CD4-positive, alpha-beta memory T cell (primary cell): Measurements from ENCODE around the gene METTL26. TPM values are rescaled to one million over a fixed set of nuclear protein-coding genes. Genes with fewer than 3 reads are reported as not detected.

Experiments
- CTCF ChIA-PET: fragments of 350-600 bp; sonication (Branson Sonifier 250); formaldehyde crosslinking; loops from one replicate; lab custom pipeline; 2021; ENCODE audit warnings: inconsistent platforms; ENCODE audit not compliant: partially characterized antibody; lab: Charles Lee
- POLR2A ChIA-PET: fragments of 350-600 bp; sonication (Branson Sonifier 250); formaldehyde crosslinking; loops from one replicate; lab custom pipeline; 2021; ENCODE audit not compliant: partially characterized antibody; lab: Charles Lee
- DNase-seq, 5 donors: peaks; one replicate each; pipeline versions ENCODE4 v3.0.0 to v3.0.0-alpha.2; 2020 to 2022; ENCODE audit warnings: mixed read lengths in 1 of 5
- H3K27ac ChIP-seq: one replicate; pipeline ENCODE4 v1.7.0; 2013; ENCODE audit warnings: low read depth, low read length
- H3K27me3 ChIP-seq: 2 replicates; pipeline ENCODE4 v1.7.0; 2013; ENCODE audit warnings: mild to moderate bottlenecking, low read length, moderate library complexity; ENCODE audit not compliant: insufficient read depth
- H3K36me3 ChIP-seq: 2 replicates; pipeline ENCODE4 v1.7.0; 2013; ENCODE audit warnings: mild to moderate bottlenecking, low read length, moderate library complexity; ENCODE audit not compliant: insufficient read depth
- H3K4me1 ChIP-seq: 2 replicates; pipeline ENCODE4 v1.7.0; 2013; ENCODE audit warnings: mild to moderate bottlenecking, low read length, moderate library complexity; ENCODE audit not compliant: insufficient read depth
- H3K4me3 ChIP-seq, 2 donors: one replicate each; pipeline ENCODE4 v1.7.0; 2013; ENCODE audit warnings: low read length in 2 of 2, mild to moderate bottlenecking in 1 of 2
- H3K9me3 ChIP-seq, 2 donors: one replicate each; pipeline ENCODE4 v1.7.0; 2013; ENCODE audit warnings: low read length in 2 of 2, control low read depth in 1 of 2; ENCODE audit not compliant: control insufficient read depth in 1 of 2
- H3K27ac Mint-ChIP-seq, 7 donors: one replicate each; pipeline ENCODE4 v1.8.0; 2020 to 2021; ENCODE audit warnings: mixed read lengths in 7 of 7, mild to moderate bottlenecking in 6 of 7, inconsistent platforms in 3 of 7, moderate library complexity in 3 of 7
- H3K27me3 Mint-ChIP-seq, 2 donors: one replicate each; pipeline ENCODE4 v1.8.0; 2020 to 2021; ENCODE audit warnings: mixed read lengths in 2 of 2
- H3K36me3 Mint-ChIP-seq, 2 donors: one replicate each; pipeline ENCODE4 v1.8.0; 2020 to 2021; ENCODE audit warnings: mixed read lengths in 2 of 2, inconsistent platforms in 1 of 2, mild to moderate bottlenecking in 1 of 2
- H3K4me1 Mint-ChIP-seq, 4 donors: one replicate each; pipeline ENCODE4 v1.8.0; 2020 to 2021; ENCODE audit warnings: mixed read lengths in 4 of 4, mild to moderate bottlenecking in 1 of 4
- H3K4me3 Mint-ChIP-seq, 8 donors: one replicate each; pipeline ENCODE4 v1.8.0; 2020 to 2021; ENCODE audit warnings: mixed read lengths in 8 of 8, mild to moderate bottlenecking in 7 of 8, moderate library complexity in 6 of 8, inconsistent platforms in 3 of 8
- H3K9me3 Mint-ChIP-seq, 8 donors: one replicate each; pipeline ENCODE4 v1.8.0; 2020 to 2021; ENCODE audit warnings: mixed read lengths in 8 of 8, mild to moderate bottlenecking in 5 of 8, inconsistent platforms in 3 of 8, moderate library complexity in 1 of 8
- intact Hi-C: fragments of 100-400 bp; cut with micrococcal nuclease; formaldehyde crosslinking; loops from one replicate; pipeline ENCODE4 v1.15.1; 2023
- polyA plus RNA-seq, 2 donors: library from polyadenylated mRNA; unstranded; fragments of 300-500 nt; fragmentation: Illumina TruSeq; gene quantifications; one replicate each; pipeline ENCODE4 v1.2.3, GENCODE V29; 2021
- total RNA-seq, 2 experiments: library from RNA; stranded (reverse); gene quantifications; one replicate each; pipeline ENCODE4 v1.2.3, GENCODE V29; 2021

The METTL26 gene
- total and polyA plus RNA-seq, 4 experiments from 2014 or later = 68.4 to 106 (median 82.1) TPM

DNA sequence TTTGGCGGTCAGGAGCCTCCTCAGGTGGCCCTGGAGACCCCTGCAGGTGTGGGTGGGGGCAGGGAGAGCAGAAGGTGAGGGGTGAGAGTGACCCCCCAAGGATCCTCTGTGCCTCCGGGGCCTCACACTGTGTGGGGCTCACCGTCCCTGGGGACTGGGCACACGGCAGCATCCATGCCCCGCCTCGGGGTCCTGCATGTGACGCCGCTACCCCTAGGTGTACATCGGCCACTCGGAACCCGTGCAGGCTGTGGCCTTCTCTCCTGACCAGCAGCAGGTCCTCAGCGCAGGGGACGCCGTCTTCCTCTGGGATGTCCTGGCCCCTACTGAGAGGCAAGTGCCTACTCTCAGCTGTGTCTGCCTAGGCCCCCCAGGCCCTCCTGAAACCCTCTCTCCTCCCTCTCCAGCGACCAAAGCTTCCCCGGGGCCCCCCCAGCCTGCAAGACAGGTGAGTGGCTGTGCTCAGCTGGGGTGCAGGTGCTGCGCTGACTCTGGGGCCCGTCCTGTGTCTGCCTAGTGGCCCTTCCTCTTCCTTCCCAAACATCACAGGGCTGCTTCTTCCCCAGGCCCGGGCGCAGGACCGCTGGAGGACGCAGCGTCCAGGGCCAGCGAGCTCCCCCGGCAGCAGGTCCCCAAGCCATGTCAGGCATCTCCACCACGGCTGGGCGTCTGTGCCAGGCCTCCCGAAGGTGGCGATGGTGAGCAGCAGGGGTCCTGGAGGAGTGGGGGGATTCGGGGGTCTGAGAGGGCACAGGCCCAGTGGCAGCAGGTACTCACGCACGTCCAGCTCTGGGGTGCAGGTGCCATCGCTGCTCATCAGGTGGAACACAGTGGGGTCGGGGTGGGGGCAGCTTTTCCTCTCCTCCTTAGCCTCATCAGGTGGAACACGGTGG lies 22.8 kb upstream of the METTL26 start:
- DNase-seq = peak in 1 of 5 donors; percentile 34
- Histone ChIP-seq H3K4me3 (no peak overlapping the region), H3K4me1 (no peaks in the 10 kb centered on the region), H3K9me3 (no peaks in the 10 kb centered on the region), H3K27ac (no peak overlapping the region), H3K36me3 (no peaks in the 10 kb centered on the region), H3K27me3 (no peaks in the 10 kb centered on the region)
- no peaks in the 10 kb centered on the region for H3K27me3 Mint-ChIP-seq
- H3K27ac Mint-ChIP-seq = peak overlapping the region in 1 of 7 donors; percentile 23
- POLR2A ChIA-PET = interaction anchor here (1.1 to 3.2 kb wide), 3 partner anchors 9 to 21 kb away, joined by 3 to 12 read pairs (median 4); partner anchors contain the start of genes STUB1 and WDR90
- no peaks in the 10 kb centered on the region for H3K36me3 Mint-ChIP-seq
- CTCF ChIA-PET = no interaction called here
- H3K4me1 Mint-ChIP-seq = peaks cover 0 to 9% (median under 1%) of the 10 kb centered on the region in 4 donors
- no peak overlapping the region for H3K4me3 Mint-ChIP-seq
- no peaks in the 10 kb centered on the region for H3K9me3 Mint-ChIP-seq
- intact Hi-C loops = no loop called here

- Mint-ChIP-seq H3K36me3 (no peaks in the 10 kb centered on the region), H3K4me1 (peaks cover 0 to 9% (median under 1%) of the 10 kb centered on the region in 4 donors), H3K9me3 (no peaks in the 10 kb centered on the region), H3K4me3 (no peak overlapping the region), H3K27me3 (no peaks in the 10 kb centered on the region), H3K27ac (no peak overlapping the region)
- Histone ChIP-seq H3K27me3 (no peaks in the 10 kb centered on the region), H3K4me1 (no peaks in the 10 kb centered on the region), H3K27ac (no peak overlapping the region), H3K9me3 (no peaks in the 10 kb centered on the region), H3K4me3 (no peak overlapping the region), H3K36me3 (no peaks in the 10 kb centered on the region)
- intact Hi-C loops = no loop called here
- ChIA-PET CTCF (no interaction called here), POLR2A (interaction anchor here (1.3 kb wide), 1 partner anchor 10 kb away, joined by 5 read pairs; the partner anchor contains the start of gene RHOT2)
- DNase-seq = no peak
Observed at GRCh38 chr16:657487-657886, 21.4 kb upstream of the METTL26 start.

DNA sequence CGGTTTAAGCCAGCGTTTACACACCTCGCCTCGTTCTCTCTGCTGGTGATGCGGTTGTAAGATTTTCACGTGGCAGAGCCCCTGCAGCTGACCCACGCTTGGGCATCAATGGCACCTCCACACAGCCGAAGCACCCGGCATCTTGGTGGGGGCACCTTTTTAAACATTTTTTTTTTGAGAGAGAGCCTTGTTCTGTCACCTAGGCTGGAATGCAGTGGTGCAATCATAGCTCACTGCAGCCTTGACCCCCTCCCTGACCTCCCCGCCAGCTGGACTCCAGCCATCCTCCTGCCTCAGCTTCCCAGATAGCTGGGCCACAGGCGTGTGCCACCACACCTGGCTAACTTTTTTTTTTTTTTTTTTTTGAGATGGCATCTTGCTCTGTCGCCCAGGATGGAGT lies 17.9 kb upstream of the METTL26 start:
- ChIA-PET CTCF (interaction anchor here (2.2 kb wide), 1 partner anchor 14 kb away, joined by 6 read pairs; the partner anchor contains the start of gene RHOT2), POLR2A (interaction anchor here (0.7 kb wide), 1 partner anchor 601 kb away, joined by 4 read pairs; no protein-coding TSS in a partner anchor)
- no peak overlapping the region for H3K4me3 Mint-ChIP-seq

GRCh38 chr16:652454-653305 lies 16.6 kb upstream of the METTL26 start:
- H3K9me3 Mint-ChIP-seq = no peaks in the 10 kb centered on the region
- H3K4me3 ChIP-seq = no peak overlapping the region
- H3K4me3 Mint-ChIP-seq = no peak overlapping the region
- no peaks in the 10 kb centered on the region for H3K9me3 ChIP-seq
- H3K4me1 Mint-ChIP-seq = peaks cover 0 to 15% (median 7%) of the 10 kb centered on the region in 4 donors
- POLR2A ChIA-PET = interaction anchor here (1.5 kb wide), 1 partner anchor 28 kb away, joined by 5 read pairs; the partner anchor contains the start of gene STUB1
- no peaks in the 10 kb centered on the region for H3K36me3 Mint-ChIP-seq
- peak overlapping the region in 1 of 7 donors; percentile 30 for H3K27ac Mint-ChIP-seq
- no peaks in the 10 kb centered on the region for H3K27me3 Mint-ChIP-seq
- H3K27me3 ChIP-seq = no peaks in the 10 kb centered on the region
- no peaks in the 10 kb centered on the region for H3K36me3 ChIP-seq
- CTCF ChIA-PET = interaction anchor here (2.2 kb wide), 1 partner anchor 15 kb away, joined by 6 read pairs; the partner anchor contains the start of gene RHOT2
- H3K27ac ChIP-seq = no peak overlapping the region
- H3K4me1 ChIP-seq = peaks cover 11% of the 10 kb centered on the region
- DNase-seq = no peak
- intact Hi-C loops = no loop called here

More for the DNA sequence above, 17.9 kb upstream of the METTL26 start:
- intact Hi-C loops = no loop called here
- H3K4me1 ChIP-seq = no peaks in the 10 kb centered on the region
- H3K27ac ChIP-seq = no peak overlapping the region
- Mint-ChIP-seq H3K4me1 (peaks cover 0 to 6% (median under 1%) of the 10 kb centered on the region in 4 donors), H3K27me3 (no peaks in the 10 kb centered on the region), H3K9me3 (no peaks in the 10 kb centered on the region), H3K27ac (no peak overlapping the region), H3K36me3 (no peaks in the 10 kb centered on the region)
- no peak for DNase-seq
- H3K9me3 ChIP-seq = no peaks in the 10 kb centered on the region
- H3K36me3 ChIP-seq = no peaks in the 10 kb centered on the region
- H3K27me3 ChIP-seq = no peaks in the 10 kb centered on the region
- H3K4me3 ChIP-seq = no peak overlapping the region

GRCh38 chr16:651844-652243 lies 15.7 kb upstream of the METTL26 start:
- DNase-seq = no peak
- ChIA-PET POLR2A (interaction anchor here (1.0 to 1.5 kb wide), 2 partner anchors 29 to 32 kb away, joined by 3 to 5 read pairs; partner anchors contain the start of genes JMJD8 and STUB1), CTCF (no interaction called here)
- H3K27me3 ChIP-seq = no peaks in the 10 kb centered on the region
- intact Hi-C loops = no loop called here
- Mint-ChIP-seq H3K36me3 (no peaks in the 10 kb centered on the region), H3K4me1 (peaks cover 0 to 20% (median 7%) of the 10 kb centered on the region in 4 donors), H3K27ac (no peak overlapping the region), H3K4me3 (peak overlapping the region in 1 of 8 donors; percentile 43), H3K9me3 (no peaks in the 10 kb centered on the region), H3K27me3 (no peaks in the 10 kb centered on the region)
- H3K27ac ChIP-seq = no peak overlapping the region
- no peaks in the 10 kb centered on the region for H3K36me3 ChIP-seq
- no peaks in the 10 kb centered on the region for H3K9me3 ChIP-seq
- H3K4me1 ChIP-seq = peaks cover 14% of the 10 kb centered on the region
- no peak overlapping the region for H3K4me3 ChIP-seq

DNA sequence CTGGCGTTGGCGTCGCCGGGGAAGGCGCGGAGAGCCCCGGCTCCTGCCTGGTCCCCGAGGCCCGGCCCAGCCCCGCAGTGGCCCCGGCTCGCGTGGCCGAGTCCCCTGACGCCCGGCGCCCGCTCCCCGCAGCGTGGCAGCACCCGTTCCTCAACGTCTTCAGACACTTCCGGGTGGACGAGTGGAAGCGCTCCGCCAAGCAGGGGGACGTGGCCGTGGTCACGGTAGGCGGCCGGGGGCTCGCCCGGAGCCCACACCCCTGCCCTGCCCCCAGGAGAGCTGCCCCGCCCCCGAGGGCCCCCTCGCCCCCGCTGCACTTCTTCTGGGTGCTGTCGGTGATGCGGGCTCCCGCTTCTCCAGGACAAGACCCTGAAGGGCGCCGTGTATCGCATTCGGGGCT lies 13.5 kb upstream of the METTL26 start:
- ChIA-PET POLR2A (interaction anchor here (0.7 to 2.7 kb wide), 8 partner anchors 10 to 46 kb away, joined by 3 to 23 read pairs (median 8); partner anchors contain the start of genes METTL26, RHOT2 and STUB1), CTCF (interaction anchor here (0.8 kb wide), 2 partner anchors 13 to 18 kb away, joined by 3 to 4 read pairs; no protein-coding TSS in a partner anchor)
- H3K27me3 ChIP-seq = no peaks in the 10 kb centered on the region
- peak overlapping the region in 1 of 2 donors; percentile 53 for H3K4me3 ChIP-seq
- no peaks in the 10 kb centered on the region for H3K36me3 ChIP-seq
- Mint-ChIP-seq H3K9me3 (no peaks in the 10 kb centered on the region), H3K27ac (peak overlapping the region in 4 of 7 donors; percentile 36 to 70 (median 40)), H3K4me3 (peak overlapping the region; percentile 47 to 79 (median 64)), H3K4me1 (peaks cover 0 to 24% (median 8%) of the 10 kb centered on the region in 4 donors), H3K27me3 (no peaks in the 10 kb centered on the region), H3K36me3 (no peaks in the 10 kb centered on the region)
- intact Hi-C loops = loop anchor here (1.0 to 5.0 kb wide), 4 partner anchors 13 to 138 kb away; partner anchors contain the start of genes CHTF18, JMJD8, METTL26 and RHOT2
- no peak for DNase-seq
- H3K27ac ChIP-seq = peak overlapping the region; percentile 79
- H3K4me1 ChIP-seq = peaks cover 14% of the 10 kb centered on the region
- H3K9me3 ChIP-seq = no peaks in the 10 kb centered on the region
